ENCODE measurements around the gene SRGAP1.

DNA sequence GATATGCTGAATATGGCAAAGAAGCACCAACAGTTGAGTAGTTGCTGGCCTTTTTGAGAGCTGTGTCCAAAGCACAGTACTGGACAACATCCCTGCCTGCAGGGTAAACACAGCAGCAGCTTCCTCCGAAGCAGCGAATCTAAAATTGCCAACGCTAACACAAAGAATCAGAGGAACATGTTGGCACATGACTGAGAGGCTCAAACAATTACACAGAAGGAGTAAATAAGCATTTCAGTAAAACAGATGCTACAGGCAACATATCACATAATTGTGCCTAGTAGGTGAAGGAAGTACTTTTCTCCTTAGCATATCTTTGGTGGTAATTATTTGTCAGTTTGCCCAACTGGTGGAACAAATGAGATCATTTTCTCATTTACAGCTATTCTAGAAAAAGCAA, 325.5 kb downstream of the SRGAP1 start:
- no peak for TF ChIP-seq POLR2A (IDR thresholded peaks at IDR 0.05)
- TF ChIP-seq, protein P1, sequence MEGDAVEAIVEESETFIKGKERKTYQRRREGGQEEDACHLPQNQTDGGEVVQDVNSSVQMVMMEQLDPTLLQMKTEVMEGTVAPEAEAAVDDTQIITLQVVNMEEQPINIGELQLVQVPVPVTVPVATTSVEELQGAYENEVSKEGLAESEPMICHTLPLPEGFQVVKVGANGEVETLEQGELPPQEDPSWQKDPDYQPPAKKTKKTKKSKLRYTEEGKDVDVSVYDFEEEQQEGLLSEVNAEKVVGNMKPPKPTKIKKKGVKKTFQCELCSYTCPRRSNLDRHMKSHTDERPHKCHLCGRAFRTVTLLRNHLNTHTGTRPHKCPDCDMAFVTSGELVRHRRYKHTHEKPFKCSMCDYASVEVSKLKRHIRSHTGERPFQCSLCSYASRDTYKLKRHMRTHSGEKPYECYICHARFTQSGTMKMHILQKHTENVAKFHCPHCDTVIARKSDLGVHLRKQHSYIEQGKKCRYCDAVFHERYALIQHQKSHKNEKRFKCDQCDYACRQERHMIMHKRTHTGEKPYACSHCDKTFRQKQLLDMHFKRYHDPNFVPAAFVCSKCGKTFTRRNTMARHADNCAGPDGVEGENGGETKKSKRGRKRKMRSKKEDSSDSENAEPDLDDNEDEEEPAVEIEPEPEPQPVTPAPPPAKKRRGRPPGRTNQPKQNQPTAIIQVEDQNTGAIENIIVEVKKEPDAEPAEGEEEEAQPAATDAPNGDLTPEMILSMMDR (IDR thresholded peaks at IDR 0.05), result no peak

Data from vagina (tissue), 2 donors.